GM18508 (cell line): Measurements from ENCODE around the gene IP6K2.

ENCODE experiments used
- ATAC-seq: cut with Tn5 transposase; IDR thresholded peaks from one replicate; pipeline ENCODE4 v1.9.1; 2021; ENCODE audit warnings: moderate number of reproducible peaks; ENCODE audit not compliant: insufficient read depth, unreplicated experiment

Gene IP6K2

GRCh38 chr3:48692551-48692950 is 24.5 kb downstream of the IP6K2 start:
- ATAC-seq = no peak

DNA sequence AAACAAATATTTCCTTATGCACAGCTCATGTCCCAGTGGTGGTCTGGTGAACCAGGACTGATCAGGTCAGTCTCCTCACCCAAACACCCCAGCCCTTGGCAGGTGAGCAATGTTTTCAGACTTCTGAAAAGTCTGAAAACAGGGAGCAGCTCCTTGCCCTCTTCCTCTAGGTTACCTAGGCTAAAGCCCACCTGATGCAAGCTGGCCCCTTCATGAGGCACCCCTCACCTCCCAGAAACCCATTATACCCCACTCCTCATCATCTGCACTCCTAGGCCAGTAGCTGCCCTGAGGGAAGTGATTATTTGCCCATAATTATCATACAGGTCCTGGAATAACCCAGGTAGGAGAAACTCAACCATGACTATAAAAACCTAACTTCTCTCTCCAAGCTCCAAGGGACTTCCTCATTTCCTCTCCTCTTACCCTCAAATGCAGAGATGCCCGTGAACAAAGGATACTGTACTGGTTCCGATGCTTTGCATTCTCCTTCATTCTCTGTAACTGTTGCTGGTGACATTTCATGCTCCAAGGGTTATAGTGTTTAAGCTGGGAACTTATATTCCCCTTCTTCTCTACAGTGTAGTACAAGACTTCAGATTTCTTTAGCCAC is 26.1 kb downstream of the IP6K2 start:
- no peak for ATAC-seq

DNA sequence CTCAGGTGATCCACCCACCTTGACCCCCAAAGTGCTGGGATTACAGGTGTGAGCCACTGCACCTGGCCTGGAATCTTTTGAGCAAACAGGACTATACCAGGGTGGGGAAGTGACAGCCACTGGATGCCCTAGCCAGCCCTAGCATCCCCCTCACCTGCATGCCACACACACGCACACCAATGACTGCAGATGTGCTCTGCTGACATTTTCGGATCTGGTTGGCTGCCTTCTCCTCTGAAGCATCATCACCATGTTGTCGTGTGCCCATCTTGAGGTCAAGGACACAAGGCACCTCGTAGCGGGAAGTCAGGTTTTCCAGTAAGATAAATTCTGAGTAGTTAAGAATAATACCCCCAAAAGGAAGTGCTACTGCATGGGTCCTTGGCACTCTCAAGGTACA is 27.6 kb downstream of the IP6K2 start:
- no peak for ATAC-seq

GRCh38 chr3:48688737-48689075 is 28.3 kb downstream of the IP6K2 start:
- no peak for ATAC-seq

- no peak for ATAC-seq
Observed at GRCh38 chr3:48688032-48688736, 28.8 kb downstream of the IP6K2 start.

GRCh38 chr3:48687220-48687678 is 29.8 kb downstream of the IP6K2 start:
- no peak for ATAC-seq

GRCh38 chr3:48686538-48687219 is 30.3 kb downstream of the IP6K2 start:
- ATAC-seq = no peak

GRCh38 chr3:48685603-48686511 is 31.2 kb downstream of the IP6K2 start, which contains the start of gene NCKIPSD:
TSS of gene NCKIPSD (minus strand) at chr3:48685915. CDS start at chr3:48685807, 108 bp downstream.
- no peak for ATAC-seq

GRCh38 chr3:48685293-48685602 is 31.8 kb downstream of the IP6K2 start:
- ATAC-seq = no peak

DNA sequence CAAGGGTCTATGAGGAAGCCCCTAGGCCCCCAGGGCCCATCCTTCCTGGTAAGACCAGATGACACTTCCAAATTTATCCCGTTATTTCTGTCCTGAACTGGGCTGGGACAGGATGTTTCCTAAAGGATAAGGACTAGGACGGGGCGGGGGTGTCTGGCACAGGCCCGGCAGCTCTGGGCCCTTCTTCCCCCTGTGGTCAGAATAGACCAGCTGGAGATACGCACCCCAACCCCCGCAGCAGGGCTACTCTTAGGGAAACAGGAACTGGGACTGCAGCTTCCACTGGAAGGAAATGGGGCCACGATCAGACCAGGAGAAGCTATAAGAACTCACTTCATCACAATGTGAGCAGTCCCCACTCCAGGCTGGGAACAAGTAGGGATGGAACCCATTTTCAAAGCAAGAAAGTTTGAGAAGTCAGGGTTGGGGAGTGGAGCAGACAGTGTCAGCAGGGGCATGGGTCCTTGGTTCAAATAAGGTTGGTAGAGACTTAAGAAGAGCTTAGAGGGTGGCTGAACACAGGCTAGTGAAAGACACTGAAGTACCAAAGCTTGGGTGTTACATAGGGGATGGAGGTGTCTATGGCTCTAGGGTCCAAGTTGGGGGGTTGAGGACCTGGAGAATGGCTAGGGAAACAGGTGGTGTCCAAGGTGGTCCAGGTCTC is 32.4 kb downstream of the IP6K2 start:
- ATAC-seq = no peak

DNA sequence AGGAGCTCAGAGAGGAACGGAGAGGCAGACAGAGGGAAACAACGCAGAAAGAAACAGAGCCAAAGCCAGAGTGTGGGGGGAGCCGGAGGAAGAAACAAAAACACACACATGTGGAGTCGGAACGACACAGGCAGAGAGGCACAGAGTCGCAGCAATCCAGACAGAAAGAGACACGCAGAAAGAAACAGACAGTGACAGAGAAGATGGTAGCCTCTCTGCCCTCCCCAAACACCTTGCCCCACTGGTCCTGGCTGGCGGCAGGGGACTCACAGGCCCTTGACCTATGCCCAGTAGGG is 33.0 kb downstream of the IP6K2 start:
- ATAC-seq = no peak

- ATAC-seq = no peak
Observed at GRCh38 chr3:48682786-48683185, 34.2 kb downstream of the IP6K2 start.

DNA sequence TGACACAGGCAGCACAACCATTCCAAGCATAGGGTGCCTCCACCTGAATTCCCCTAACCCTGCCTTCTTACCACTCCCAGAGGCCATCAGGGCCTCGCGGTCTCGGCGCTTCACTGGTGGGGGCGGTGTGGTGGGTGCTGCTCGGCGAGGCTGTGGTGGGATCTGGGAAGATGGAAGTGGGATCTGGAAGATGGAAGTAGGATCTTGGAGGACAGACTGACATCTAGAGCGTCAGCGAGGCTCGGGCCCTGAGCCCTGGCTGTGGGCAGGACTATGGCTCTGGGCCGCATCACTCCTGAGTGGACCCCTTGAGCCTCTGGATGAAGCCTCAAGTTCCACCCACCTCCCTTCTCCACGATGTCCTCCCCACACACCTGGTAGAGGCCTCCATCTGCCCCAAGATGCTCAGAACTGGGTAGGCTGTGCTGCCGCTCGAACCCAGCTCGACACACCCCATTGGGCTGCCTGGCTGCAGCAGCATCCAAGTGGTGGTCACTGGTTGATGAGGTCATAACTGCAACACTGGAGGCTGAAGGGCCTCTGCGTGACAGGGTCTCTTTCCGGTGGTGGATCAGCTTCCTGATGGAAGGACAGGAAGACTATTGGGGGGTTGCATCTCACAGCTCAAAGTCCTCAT is 34.9 kb downstream of the IP6K2 start:
- no peak for ATAC-seq

- no peak for ATAC-seq
Observed at GRCh38 chr3:48681541-48681880, 35.5 kb downstream of the IP6K2 start.

DNA sequence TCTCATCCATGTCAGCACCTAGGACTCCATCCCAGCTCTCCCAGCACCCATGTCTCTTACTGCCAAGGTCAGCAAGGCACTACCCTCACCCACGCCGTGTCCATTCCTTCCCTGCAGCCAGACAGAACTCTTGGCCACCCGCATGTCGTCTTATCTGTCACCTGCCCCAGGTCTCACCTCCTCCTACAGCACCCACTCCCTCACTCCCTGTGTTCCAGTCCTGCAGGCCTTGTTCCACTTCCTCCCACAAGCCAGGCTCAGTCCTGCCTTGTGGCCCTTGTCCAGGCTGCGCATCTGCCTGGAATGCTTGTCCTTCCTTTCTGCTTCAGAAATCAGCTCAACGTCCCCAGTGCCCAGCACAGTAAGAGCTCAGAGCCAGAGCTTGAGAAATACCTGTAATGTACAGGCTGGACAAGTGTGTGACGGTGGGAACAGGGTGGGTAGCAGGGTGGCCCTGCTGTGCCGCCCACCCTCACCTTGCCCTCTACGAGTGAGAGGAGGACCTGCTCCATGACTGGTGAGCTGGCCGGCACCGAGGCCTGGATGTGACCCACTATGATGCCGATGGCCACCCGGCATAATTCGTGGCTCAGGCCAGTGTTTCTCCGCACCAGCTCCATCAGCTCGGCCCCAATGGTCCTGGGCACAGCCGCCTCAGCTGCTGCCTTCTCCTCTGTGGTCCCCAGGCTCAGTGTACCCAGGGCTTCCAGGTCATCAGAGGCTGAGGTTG is 36.0 kb downstream of the IP6K2 start:
- ATAC-seq = no peak

- ATAC-seq = no peak
Observed at GRCh38 chr3:48679411-48680391, 37.3 kb downstream of the IP6K2 start.

- ATAC-seq = no peak
Observed at GRCh38 chr3:48678566-48679380, 38.2 kb downstream of the IP6K2 start.
